Astrocyte (in vitro differentiated cells and primary cell): ENCODE results near the gene ANKRD39. TPM values are rescaled to one million over a fixed set of nuclear protein-coding genes. Genes with fewer than 3 reads are reported as not detected.

ENCODE experiments used
- DNase-seq: peaks from one replicate; pipeline ENCODE4 v3.0.0-alpha.2; 2010; ENCODE audit warnings: low read depth
- FAIRE-seq: peaks from 2 replicates; lab custom pipeline; 2011; peaks lifted over from hg19 to GRCh38; lab: Jason Lieb, UNC
- H2AFZ ChIP-seq: 2 replicates; pipeline ENCODE4 v1.6.0; 2012; ENCODE audit warnings: low read depth, low read length, inconsistent platforms
- H3K27ac ChIP-seq: 2 replicates; pipeline ENCODE4 v1.5.1; 2011; ENCODE audit warnings: low read depth, low read length, inconsistent platforms
- H3K27me3 ChIP-seq: 2 replicates; pipeline ENCODE4 v1.6.0; 2011; ENCODE audit warnings: low read length, inconsistent platforms; ENCODE audit not compliant: insufficient read depth
- H3K36me3 ChIP-seq: 2 replicates; pipeline ENCODE4 v1.5.1; 2011; ENCODE audit warnings: low read length, inconsistent platforms; ENCODE audit not compliant: insufficient read depth
- H3K4me1 ChIP-seq: 2 replicates; pipeline ENCODE4 v1.5.1; 2011; ENCODE audit warnings: low read length, inconsistent platforms; ENCODE audit not compliant: insufficient read depth
- H3K4me2 ChIP-seq: 2 replicates; pipeline ENCODE4 v1.6.0; 2012; ENCODE audit warnings: low read length, inconsistent platforms
- H3K4me3 ChIP-seq: 2 replicates; pipeline ENCODE4 v1.5.1; 2011; ENCODE audit warnings: low read depth, mild to moderate bottlenecking, low read length, inconsistent platforms; ENCODE audit not compliant: insufficient read depth
- H3K79me2 ChIP-seq: 2 replicates; pipeline ENCODE4 v1.6.0; 2012; ENCODE audit warnings: mild to moderate bottlenecking, low read length, inconsistent platforms; ENCODE audit not compliant: insufficient read depth
- H3K9ac ChIP-seq: 2 replicates; pipeline ENCODE4 v1.6.0; 2012; ENCODE audit warnings: mild to moderate bottlenecking, low read length, inconsistent platforms
- H3K9me3 ChIP-seq: 2 replicates; pipeline ENCODE4 v1.5.1; 2012; ENCODE audit warnings: low read depth, mild to moderate bottlenecking, low read length, inconsistent platforms; ENCODE audit not compliant: insufficient read depth
- H4K20me1 ChIP-seq: 2 replicates; pipeline ENCODE4 v1.6.0; 2012; ENCODE audit warnings: low read length, inconsistent platforms; ENCODE audit not compliant: insufficient read depth
- H3K27ac Mint-ChIP-seq: one replicate; pipeline ENCODE4 v1.8.0; 2021; ENCODE audit warnings: mild to moderate bottlenecking, mixed read lengths; ENCODE audit not compliant: unreplicated experiment
- H3K27me3 Mint-ChIP-seq: one replicate; pipeline ENCODE4 v1.8.0; 2021; ENCODE audit warnings: low read depth, mixed read lengths; ENCODE audit not compliant: unreplicated experiment
- H3K36me3 Mint-ChIP-seq: one replicate; pipeline ENCODE4 v1.8.0; 2021; ENCODE audit warnings: low read depth, mixed read lengths; ENCODE audit not compliant: unreplicated experiment
- H3K4me1 Mint-ChIP-seq: one replicate; pipeline ENCODE4 v1.8.0; 2021; ENCODE audit warnings: low read depth, mixed read lengths; ENCODE audit not compliant: unreplicated experiment
- H3K4me3 Mint-ChIP-seq: one replicate; pipeline ENCODE4 v1.8.0; 2021; ENCODE audit warnings: mild to moderate bottlenecking, moderate library complexity, mixed read lengths; ENCODE audit not compliant: unreplicated experiment
- H3K9me3 Mint-ChIP-seq: one replicate; pipeline ENCODE4 v1.8.0; 2021; ENCODE audit warnings: mild to moderate bottlenecking, mixed read lengths; ENCODE audit not compliant: unreplicated experiment
- EZH2 ChIP-seq: IDR thresholded peaks from 2 replicates; pipeline ENCODE4 v1.6.1; 2012; ENCODE audit warnings: mild to moderate bottlenecking, low read length, inconsistent platforms; ENCODE audit not compliant: insufficient read depth
- total RNA-seq: library from RNA; stranded (reverse); gene quantifications from 2 replicates; pipeline ENCODE4 v1.2.1, GENCODE V29; 2021
- TF ChIP-seq, protein P1 (sequence below): IDR thresholded peaks from 2 replicates; pipeline ENCODE4 v1.5.1; 2011; ENCODE audit warnings: low read depth, mild to moderate bottlenecking, inconsistent platforms, low read length, moderate library complexity; ENCODE audit not compliant: insufficient read depth

ANKRD39 gene
- total RNA-seq, 1 donor from 2014 or later = 13.7 TPM

- Histone ChIP-seq H3K9me3 (no peaks in the 10 kb centered on the region), H3K27ac (no peak overlapping the region), H3K79me2 (peaks cover 10% of the 10 kb centered on the region), H2AFZ (no peak overlapping the region), H3K4me1 (peaks cover 14% of the 10 kb centered on the region), H3K4me3 (no peak overlapping the region), H4K20me1 (peaks cover 61% of the 10 kb centered on the region), H3K9ac (no peak overlapping the region), H3K4me2 (no peak overlapping the region), H3K36me3 (no peaks in the 10 kb centered on the region), H3K27me3 (no peaks in the 10 kb centered on the region)
- no peak for FAIRE-seq
- Mint-ChIP-seq H3K27ac (no peak overlapping the region), H3K4me3 (peak overlapping the region; percentile 40), H3K36me3 (peaks cover 5% of the 10 kb centered on the region), H3K9me3 (no peaks in the 10 kb centered on the region), H3K27me3 (peaks cover 7% of the 10 kb centered on the region), H3K4me1 (peaks cover 6% of the 10 kb centered on the region)
- TF ChIP-seq, protein P1, sequence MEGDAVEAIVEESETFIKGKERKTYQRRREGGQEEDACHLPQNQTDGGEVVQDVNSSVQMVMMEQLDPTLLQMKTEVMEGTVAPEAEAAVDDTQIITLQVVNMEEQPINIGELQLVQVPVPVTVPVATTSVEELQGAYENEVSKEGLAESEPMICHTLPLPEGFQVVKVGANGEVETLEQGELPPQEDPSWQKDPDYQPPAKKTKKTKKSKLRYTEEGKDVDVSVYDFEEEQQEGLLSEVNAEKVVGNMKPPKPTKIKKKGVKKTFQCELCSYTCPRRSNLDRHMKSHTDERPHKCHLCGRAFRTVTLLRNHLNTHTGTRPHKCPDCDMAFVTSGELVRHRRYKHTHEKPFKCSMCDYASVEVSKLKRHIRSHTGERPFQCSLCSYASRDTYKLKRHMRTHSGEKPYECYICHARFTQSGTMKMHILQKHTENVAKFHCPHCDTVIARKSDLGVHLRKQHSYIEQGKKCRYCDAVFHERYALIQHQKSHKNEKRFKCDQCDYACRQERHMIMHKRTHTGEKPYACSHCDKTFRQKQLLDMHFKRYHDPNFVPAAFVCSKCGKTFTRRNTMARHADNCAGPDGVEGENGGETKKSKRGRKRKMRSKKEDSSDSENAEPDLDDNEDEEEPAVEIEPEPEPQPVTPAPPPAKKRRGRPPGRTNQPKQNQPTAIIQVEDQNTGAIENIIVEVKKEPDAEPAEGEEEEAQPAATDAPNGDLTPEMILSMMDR = no peak
- no peak for TF ChIP-seq EZH2
- DNase-seq = no peak
Observed at GRCh38 chr2:96819128-96819875, 38.5 kb downstream of the ANKRD39 start.

- peaks cover 8% of the 10 kb centered on the region for H3K79me2 ChIP-seq
- no peak for FAIRE-seq
Observed at GRCh38 chr2:96817882-96818281, 39.9 kb downstream of the ANKRD39 start.

More at GRCh38 chr2:96817882-96818281, 39.9 kb downstream of the ANKRD39 start:
- H3K4me1 Mint-ChIP-seq = peaks cover 2% of the 10 kb centered on the region
- Histone ChIP-seq H3K4me3 (no peak overlapping the region), H3K27me3 (no peaks in the 10 kb centered on the region), H3K27ac (no peak overlapping the region), H3K4me1 (peaks cover 12% of the 10 kb centered on the region), H3K4me2 (peak overlapping the region; percentile 98), H2AFZ (no peak overlapping the region), H4K20me1 (peaks cover 48% of the 10 kb centered on the region), H3K36me3 (no peaks in the 10 kb centered on the region), H3K9ac (no peak overlapping the region), H3K9me3 (no peaks in the 10 kb centered on the region)
- H3K27ac Mint-ChIP-seq = no peak overlapping the region
- DNase-seq = no peak
- H3K4me3 Mint-ChIP-seq = peak overlapping the region; percentile 78
- H3K36me3 Mint-ChIP-seq = peaks cover 5% of the 10 kb centered on the region
- TF ChIP-seq, protein P1 = no peak
- no peak for TF ChIP-seq EZH2
- H3K27me3 Mint-ChIP-seq = peaks cover 7% of the 10 kb centered on the region
- H3K9me3 Mint-ChIP-seq = no peaks in the 10 kb centered on the region
